A549 (cell line): Measurements from ENCODE around the gene RNF8. TPM values are rescaled to one million over a fixed set of nuclear protein-coding genes. Genes with fewer than 3 reads are reported as not detected.
"Not testable (repeated sequence)": the region's sequence is repeated elsewhere in the genome, so short reads cannot be mapped to it uniquely, and the experiment has no call there.

Experiments used
- ATAC-seq, 2 experiments: fragments of 200-7000 bp in 1 of 2; fragments of >200 bp in 1 of 2; cut with Nextera tagmentation in 1 of 2; cut with Tn5 transposase in 1 of 2; 3 replicates each; pipeline versions ENCODE4 v1.8.0 to v1.9.1; 2018 to 2020; ENCODE audit warnings: mild to moderate bottlenecking in 1 of 2, moderate library complexity in 1 of 2
- CTCF ChIA-PET: fragments of 300-600 bp; sonication (Branson Sonifier 250); formaldehyde crosslinking; extraction: SDS; loops from one replicate; lab custom pipeline; 2021; ENCODE audit warnings: antibody characterized with exemption, inconsistent platforms; lab: Yijun Ruan, JAX
- POLR2A ChIA-PET: fragments of 350-600 bp; formaldehyde crosslinking; extraction: SDS; loops from one replicate; lab custom pipeline; 2021; ENCODE audit warnings: antibody characterized with exemption, inconsistent platforms; lab: Yijun Ruan, JAX
- DNase-seq, 2 experiments: peaks; one replicate each; pipeline versions ENCODE4 v3.0.0 to v3.0.0-alpha.2; 2011 to 2016; ENCODE audit warnings: low read depth in 1 of 2, low spot score in 1 of 2
- FAIRE-seq: peaks from 2 replicates; lab custom pipeline; 2011; peaks lifted over from hg19 to GRCh38; lab: Jason Lieb, UNC
- H3K27ac ChIP-seq, 2 experiments: fragments of >200 bp; sonication (Bioruptor Twin); formaldehyde crosslinking; 3 replicates each; pipeline ENCODE4 v1.5.1; 2016 to 2017
- H3K4me1 ChIP-seq: fragments of >200 bp; sonication (Bioruptor Twin); formaldehyde crosslinking; 3 replicates; pipeline ENCODE4 v1.6.1; 2016
- H3K4me2 ChIP-seq: fragments of >200 bp; sonication (Bioruptor Twin); formaldehyde crosslinking; 3 replicates; pipeline ENCODE4 v1.6.1; 2016
- H3K4me3 ChIP-seq: fragments of >200 bp; sonication (Bioruptor Twin); formaldehyde crosslinking; 3 replicates; pipeline ENCODE4 v1.5.1; 2016
- H3K9me3 ChIP-seq: fragments of >200 bp; sonication (Bioruptor Twin); formaldehyde crosslinking; 3 replicates; pipeline ENCODE4 v1.6.1; 2016
- BHLHE40 ChIP-seq: IDR thresholded peaks from 2 replicates; pipeline ENCODE4 v1.6.1; 2012; ENCODE audit warnings: low read depth, low read length, inconsistent platforms
- CHD4 ChIP-seq: fragments of 200-600 bp; sonication (generic); IDR thresholded peaks from 2 replicates; pipeline ENCODE4 v1.6.1; 2016; ENCODE audit warnings: antibody characterized with exemption, mild to moderate bottlenecking, borderline replicate concordance
- JUNB ChIP-seq: fragments of >200 bp; sonication (Bioruptor Twin); formaldehyde crosslinking; IDR thresholded peaks from 2 replicates; pipeline ENCODE4 v1.6.1; 2016
- KDM1A ChIP-seq: fragments of 200-600 bp; sonication (generic); IDR thresholded peaks from 2 replicates; pipeline ENCODE4 v1.6.1; 2016; ENCODE audit warnings: low read depth, mild to moderate bottlenecking
- KDM5A ChIP-seq: fragments of 200-600 bp; sonication (generic); IDR thresholded peaks from 2 replicates; pipeline ENCODE4 v1.6.1; 2016; ENCODE audit warnings: antibody characterized with exemption, mild to moderate bottlenecking
- NFE2L2 ChIP-seq: fragments of 150-350 bp; conservative IDR thresholded peaks from 2 replicates; pipeline ENCODE4 v1.6.1; 2014; ENCODE audit warnings: low read length
- POLR2A ChIP-seq: IDR thresholded peaks from 2 replicates; pipeline ENCODE4 v1.6.1; 2012; ENCODE audit warnings: mild to moderate bottlenecking, low read length
- RARB ChIP-seq: fragments of 250-450 bp; sonication (Bioruptor Pico); IDR thresholded peaks from 2 replicates; pipeline ENCODE4 v1.8.0; 2021; ENCODE audit warnings: mild to moderate bottlenecking, moderate library complexity
- RFX5 ChIP-seq: fragments of 450-650 bp; IDR thresholded peaks from 2 replicates; pipeline ENCODE4 v1.7.1; 2014; ENCODE audit warnings: antibody characterized with exemption, mild to moderate bottlenecking, moderate library complexity
- ZC3H11A ChIP-seq: fragments of 450-650 bp; IDR thresholded peaks from 2 replicates; pipeline ENCODE4 v1.6.1; 2014; ENCODE audit warnings: antibody characterized with exemption, mild to moderate bottlenecking
- ZFP36 ChIP-seq: fragments of 450-650 bp; IDR thresholded peaks from 2 replicates; pipeline ENCODE4 v1.6.1; 2014; ENCODE audit warnings: borderline replicate concordance; ENCODE audit not compliant: partially characterized antibody
- ZNF302 ChIP-seq: fragments of 250-450 bp; sonication (Bioruptor Pico); IDR thresholded peaks from 2 replicates; pipeline ENCODE4 v1.9.0; 2021; ENCODE audit warnings: inconsistent platforms, mild to moderate bottlenecking, moderate library complexity
- ZSCAN20 ChIP-seq: fragments of 250-450 bp; sonication (Bioruptor Pico); IDR thresholded peaks from 2 replicates; pipeline ENCODE4 v1.8.0; 2022; ENCODE audit warnings: mild to moderate bottlenecking, moderate library complexity
- WGBS: methylation state at CpG from one replicate; pipeline ENCODE4 v1.1.6; 2017; ENCODE audit errors: missing lambda C conversion rate; 5-methylcytosine and 5-hydroxymethylcytosine counted together
- polyA plus RNA-seq, 4 experiments: library from polyadenylated mRNA; depleted of rRNA in 3 of 4; stranded (reverse); fragments of >200 nt; fragmentation: RNase III in 1 of 4; extraction: RNeasy Plus Mini Kit Qiagen cat#74134 plus additional on column Dnase treatment in 1 of 4; gene quantifications; 2 replicates in 3 of 4; 3 replicates in 1 of 4; pipeline ENCODE4 v1.2.3, GENCODE V29; 2011 to 2017
- TF ChIP-seq, protein P1 (sequence below): fragments of 200-600 bp; sonication (generic); IDR thresholded peaks from 2 replicates; pipeline ENCODE4 v1.6.1; 2016; ENCODE audit warnings: antibody characterized with exemption, mild to moderate bottlenecking, moderate library complexity
- TF ChIP-seq, protein P2 (sequence below): fragments of 150-350 bp; IDR thresholded peaks from 2 replicates; pipeline ENCODE4 v1.6.1; 2014; ENCODE audit warnings: low read depth, mild to moderate bottlenecking, low read length
- TF ChIP-seq, protein P3 (sequence below): fragments of 250-450 bp; sonication (Bioruptor Pico); IDR thresholded peaks from 2 replicates; pipeline ENCODE4 v1.5.0; 2021; ENCODE audit warnings: mild to moderate bottlenecking, moderate library complexity, borderline replicate concordance
- TF ChIP-seq, protein P4 (sequence below): fragments of >200 bp; sonication (Bioruptor Twin); formaldehyde crosslinking; IDR thresholded peaks from 2 replicates; pipeline ENCODE4 v1.6.1; 2016

The RNF8 gene
- polyA plus RNA-seq, 2 of the 4 experiments (the other 2 are of a cell fraction), result 21.4 to 22.0 TPM

DNA sequence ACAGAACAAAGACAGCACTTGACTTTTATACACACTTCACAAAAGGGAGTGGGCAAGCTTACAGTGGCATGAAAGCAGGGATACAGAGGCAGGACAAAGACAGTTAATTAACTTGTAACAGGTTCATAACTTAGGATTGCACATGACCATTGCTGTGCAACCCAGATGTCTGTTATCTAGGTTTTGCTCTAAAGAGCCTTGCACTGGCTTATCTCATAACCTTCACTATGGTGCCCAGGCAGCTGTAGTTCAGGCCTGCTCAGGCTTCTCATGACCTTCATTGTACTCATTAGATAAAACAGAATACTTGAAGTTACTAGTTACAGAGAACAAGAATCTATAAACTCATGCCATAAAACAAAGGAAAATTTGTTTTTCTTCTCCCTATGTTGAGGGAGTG is 47.9 kb downstream of the RNF8 start:
- CTCF ChIA-PET, FAIRE-seq: not testable (repeated sequence)

DNA sequence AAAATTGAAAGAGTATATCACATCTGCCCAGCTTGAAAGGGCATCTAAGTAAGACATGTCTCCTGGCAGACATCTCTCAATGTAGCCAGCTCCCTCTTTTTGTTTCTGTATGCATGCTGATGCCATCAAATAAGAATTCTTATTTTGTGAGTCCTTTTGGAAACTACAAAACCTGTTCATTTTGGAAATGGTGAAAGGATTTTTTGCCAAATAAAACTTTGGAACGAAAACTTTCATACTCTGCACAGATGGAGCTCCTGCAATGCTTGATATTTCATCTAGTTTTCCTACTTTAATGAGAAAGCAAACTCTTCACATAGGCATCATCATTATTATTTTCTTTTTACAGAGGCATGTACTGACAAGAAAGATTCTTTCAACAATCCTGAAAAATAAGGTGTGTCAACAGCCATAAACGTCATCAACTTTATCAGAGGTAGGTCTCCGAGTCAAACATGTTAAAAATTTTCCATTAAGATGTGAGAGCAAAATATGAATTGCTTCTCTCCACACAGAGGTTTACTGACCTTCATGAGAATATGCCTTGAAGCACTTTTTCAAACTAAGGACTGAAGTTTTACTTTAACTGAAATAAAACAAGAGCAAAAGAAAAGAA is 53.1 kb downstream of the RNF8 start:
- no peak overlapping the region for H3K4me3 ChIP-seq
- H3K4me2 ChIP-seq, result no peak overlapping the region
- ChIA-PET POLR2A (no interaction called here), CTCF (no interaction called here)
- FAIRE-seq (no peak), ATAC-seq (no peak), DNase-seq (no peak)
- TF ChIP-seq ZFP36, result no peak
- TF ChIP-seq CHD4, result no peak
- TF ChIP-seq BHLHE40, result no peak
- TF ChIP-seq, protein P1, sequence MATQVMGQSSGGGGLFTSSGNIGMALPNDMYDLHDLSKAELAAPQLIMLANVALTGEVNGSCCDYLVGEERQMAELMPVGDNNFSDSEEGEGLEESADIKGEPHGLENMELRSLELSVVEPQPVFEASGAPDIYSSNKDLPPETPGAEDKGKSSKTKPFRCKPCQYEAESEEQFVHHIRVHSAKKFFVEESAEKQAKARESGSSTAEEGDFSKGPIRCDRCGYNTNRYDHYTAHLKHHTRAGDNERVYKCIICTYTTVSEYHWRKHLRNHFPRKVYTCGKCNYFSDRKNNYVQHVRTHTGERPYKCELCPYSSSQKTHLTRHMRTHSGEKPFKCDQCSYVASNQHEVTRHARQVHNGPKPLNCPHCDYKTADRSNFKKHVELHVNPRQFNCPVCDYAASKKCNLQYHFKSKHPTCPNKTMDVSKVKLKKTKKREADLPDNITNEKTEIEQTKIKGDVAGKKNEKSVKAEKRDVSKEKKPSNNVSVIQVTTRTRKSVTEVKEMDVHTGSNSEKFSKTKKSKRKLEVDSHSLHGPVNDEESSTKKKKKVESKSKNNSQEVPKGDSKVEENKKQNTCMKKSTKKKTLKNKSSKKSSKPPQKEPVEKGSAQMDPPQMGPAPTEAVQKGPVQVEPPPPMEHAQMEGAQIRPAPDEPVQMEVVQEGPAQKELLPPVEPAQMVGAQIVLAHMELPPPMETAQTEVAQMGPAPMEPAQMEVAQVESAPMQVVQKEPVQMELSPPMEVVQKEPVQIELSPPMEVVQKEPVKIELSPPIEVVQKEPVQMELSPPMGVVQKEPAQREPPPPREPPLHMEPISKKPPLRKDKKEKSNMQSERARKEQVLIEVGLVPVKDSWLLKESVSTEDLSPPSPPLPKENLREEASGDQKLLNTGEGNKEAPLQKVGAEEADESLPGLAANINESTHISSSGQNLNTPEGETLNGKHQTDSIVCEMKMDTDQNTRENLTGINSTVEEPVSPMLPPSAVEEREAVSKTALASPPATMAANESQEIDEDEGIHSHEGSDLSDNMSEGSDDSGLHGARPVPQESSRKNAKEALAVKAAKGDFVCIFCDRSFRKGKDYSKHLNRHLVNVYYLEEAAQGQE, result no peak
- no peak for TF ChIP-seq KDM1A
- TF ChIP-seq RARB (CRISPR knock-in tag), result no peak
- no peak for TF ChIP-seq ZC3H11A
- TF ChIP-seq RFX5, result no peak
- TF ChIP-seq ZNF302 (CRISPR knock-in tag), result no peak
- WGBS, result 37% methylated on average over 3 of the region's 3 CpGs
- no peak overlapping the region for H3K27ac ChIP-seq
- H3K4me1 ChIP-seq, result no peaks in the 10 kb centered on the region
- no peaks in the 10 kb centered on the region for H3K9me3 ChIP-seq

More for the DNA sequence above, 47.9 kb downstream of the RNF8 start:
- H3K4me3 ChIP-seq, DNase-seq, H3K27ac ChIP-seq, ATAC-seq, POLR2A ChIA-PET, H3K4me2 ChIP-seq, H3K9me3 ChIP-seq, H3K4me1 ChIP-seq: not testable (repeated sequence)

DNA sequence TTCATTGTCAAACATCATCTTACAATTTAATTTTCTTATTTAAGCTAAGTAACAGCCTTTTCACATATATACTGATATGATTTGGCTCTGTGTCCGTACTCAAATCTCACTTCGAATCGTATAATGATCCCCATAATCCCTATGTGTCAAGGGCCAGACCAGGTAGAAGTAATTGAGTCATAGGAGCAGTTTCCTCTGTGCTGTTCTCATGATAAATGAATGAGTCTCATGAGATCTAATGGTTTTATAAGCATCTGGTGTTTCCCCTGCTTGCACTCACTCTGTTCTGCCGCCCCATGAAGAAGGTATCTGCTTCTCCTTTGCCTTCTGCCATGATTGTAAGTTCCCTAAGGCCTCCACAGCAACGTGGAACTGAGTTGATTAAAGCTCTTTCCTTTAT is 54.2 kb downstream of the RNF8 start:
- Histone ChIP-seq H3K27ac (no peak overlapping the region), H3K4me2 (no peak overlapping the region), H3K4me3 (no peak overlapping the region), H3K4me1 (no peaks in the 10 kb centered on the region), H3K9me3 (no peaks in the 10 kb centered on the region)
- TF ChIP-seq NFE2L2 (no peak), ZSCAN20 (no peak), JUNB (no peak), POLR2A (no peak), KDM5A (no peak)
- TF ChIP-seq, protein P2, sequence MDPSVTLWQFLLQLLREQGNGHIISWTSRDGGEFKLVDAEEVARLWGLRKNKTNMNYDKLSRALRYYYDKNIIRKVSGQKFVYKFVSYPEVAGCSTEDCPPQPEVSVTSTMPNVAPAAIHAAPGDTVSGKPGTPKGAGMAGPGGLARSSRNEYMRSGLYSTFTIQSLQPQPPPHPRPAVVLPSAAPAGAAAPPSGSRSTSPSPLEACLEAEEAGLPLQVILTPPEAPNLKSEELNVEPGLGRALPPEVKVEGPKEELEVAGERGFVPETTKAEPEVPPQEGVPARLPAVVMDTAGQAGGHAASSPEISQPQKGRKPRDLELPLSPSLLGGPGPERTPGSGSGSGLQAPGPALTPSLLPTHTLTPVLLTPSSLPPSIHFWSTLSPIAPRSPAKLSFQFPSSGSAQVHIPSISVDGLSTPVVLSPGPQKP, result no peak
- TF ChIP-seq, protein P3, sequence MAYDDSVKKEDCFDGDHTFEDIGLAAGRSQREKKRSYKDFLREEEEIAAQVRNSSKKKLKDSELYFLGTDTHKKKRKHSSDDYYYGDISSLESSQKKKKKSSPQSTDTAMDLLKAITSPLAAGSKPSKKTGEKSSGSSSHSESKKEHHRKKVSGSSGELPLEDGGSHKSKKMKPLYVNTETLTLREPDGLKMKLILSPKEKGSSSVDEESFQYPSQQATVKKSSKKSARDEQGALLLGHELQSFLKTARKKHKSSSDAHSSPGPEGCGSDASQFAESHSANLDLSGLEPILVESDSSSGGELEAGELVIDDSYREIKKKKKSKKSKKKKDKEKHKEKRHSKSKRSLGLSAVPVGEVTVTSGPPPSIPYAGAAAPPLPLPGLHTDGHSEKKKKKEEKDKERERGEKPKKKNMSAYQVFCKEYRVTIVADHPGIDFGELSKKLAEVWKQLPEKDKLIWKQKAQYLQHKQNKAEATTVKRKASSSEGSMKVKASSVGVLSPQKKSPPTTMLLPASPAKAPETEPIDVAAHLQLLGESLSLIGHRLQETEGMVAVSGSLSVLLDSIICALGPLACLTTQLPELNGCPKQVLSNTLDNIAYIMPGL (CRISPR knock-in tag), result no peak
- TF ChIP-seq, protein P4, sequence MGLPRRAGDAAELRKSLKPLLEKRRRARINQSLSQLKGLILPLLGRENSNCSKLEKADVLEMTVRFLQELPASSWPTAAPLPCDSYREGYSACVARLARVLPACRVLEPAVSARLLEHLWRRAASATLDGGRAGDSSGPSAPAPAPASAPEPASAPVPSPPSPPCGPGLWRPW, result no peak
- no peak for ATAC-seq
- ChIA-PET POLR2A (no interaction called here), CTCF (no interaction called here)
- no peak for DNase-seq
- no peak for FAIRE-seq
- 51% methylated on average over 5 of the region's 5 CpGs for WGBS
